GM12891 (cell line): ENCODE data around the gene ADCY2.

ENCODE experiments used
- PAX5 ChIP-seq: IDR thresholded peaks from 2 replicates; pipeline ENCODE4 v1.6.1; 2011; ENCODE audit warnings: low read length, moderate library complexity, mild to moderate bottlenecking; ENCODE audit not compliant: insufficient read depth, severe bottlenecking
- POLR2A ChIP-seq: IDR thresholded peaks from 2 replicates; pipeline ENCODE4 v1.6.1; 2011; ENCODE audit warnings: low read depth, low read length, control low read depth

DNA sequence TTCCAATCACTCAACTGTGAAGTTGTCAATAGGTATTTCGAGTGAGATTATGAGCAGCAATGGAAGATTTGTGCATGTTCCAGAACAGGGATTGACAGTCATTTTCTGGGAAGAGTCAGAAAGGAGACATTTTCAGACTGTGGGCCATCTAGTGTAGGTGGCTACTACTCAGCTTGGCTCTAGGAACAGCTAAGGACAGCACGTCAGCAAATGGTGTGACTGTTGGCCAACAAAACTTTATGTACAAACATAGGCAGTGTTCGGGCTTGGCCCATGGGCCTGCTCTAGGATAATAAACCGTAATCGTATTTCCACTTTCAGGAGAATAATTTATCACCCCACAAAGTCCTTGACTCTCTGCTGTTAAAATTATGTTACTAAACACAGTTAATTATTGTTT, 143.6 kb downstream of the ADCY2 start:
- TF ChIP-seq POLR2A, result no peak
- no peak for TF ChIP-seq PAX5
